H7 (cell line): Measurements from ENCODE around the gene MRPS6. TPM values are rescaled to one million over a fixed set of nuclear protein-coding genes. Genes with fewer than 3 reads are reported as not detected.

Source experiments
- DNase-seq: peaks from one replicate; pipeline ENCODE4 v3.0.0; 2012
- H3K27me3 ChIP-seq: 2 replicates; pipeline ENCODE4 v1.6.0; 2011; ENCODE audit warnings: mild to moderate bottlenecking, low read length; ENCODE audit not compliant: control insufficient read depth, insufficient read depth
- H3K36me3 ChIP-seq: replicated peaks from 2 replicates; pipeline ENCODE4 v1.5.1; 2011; ENCODE audit warnings: low read length; ENCODE audit not compliant: control insufficient read depth, insufficient read depth
- H3K4me3 ChIP-seq: 2 replicates; pipeline ENCODE4 v1.5.1; 2011; ENCODE audit warnings: low read depth, mild to moderate bottlenecking, control low read depth, low read length, moderate library complexity; ENCODE audit not compliant: insufficient read depth
- total RNA-seq: library from RNA; depleted of rRNA; stranded (reverse); fragments of >200 nt; shearing (Covaris generic); gene quantifications from 2 replicates; pipeline ENCODE4 v1.2.3, GENCODE V29; 2014

MRPS6 gene
- total RNA-seq, 1 experiment from 2014 or later: 37.2 TPM

- Histone ChIP-seq H3K4me3 (no peak overlapping the region), H3K27me3 (no peaks in the 10 kb centered on the region), H3K36me3 (peaks cover 7% of the 10 kb centered on the region)
- DNase-seq: no peak
These were observed 27.4 kb downstream of the MRPS6 start for GRCh38 chr21:34100790-34101189.

- H3K4me3 ChIP-seq: no peak overlapping the region
- H3K27me3 ChIP-seq: no peaks in the 10 kb centered on the region
- no peak for DNase-seq
- H3K36me3 ChIP-seq: no peaks in the 10 kb centered on the region
These were observed 32.7 kb downstream of the MRPS6 start for GRCh38 chr21:34105947-34106541.

DNA sequence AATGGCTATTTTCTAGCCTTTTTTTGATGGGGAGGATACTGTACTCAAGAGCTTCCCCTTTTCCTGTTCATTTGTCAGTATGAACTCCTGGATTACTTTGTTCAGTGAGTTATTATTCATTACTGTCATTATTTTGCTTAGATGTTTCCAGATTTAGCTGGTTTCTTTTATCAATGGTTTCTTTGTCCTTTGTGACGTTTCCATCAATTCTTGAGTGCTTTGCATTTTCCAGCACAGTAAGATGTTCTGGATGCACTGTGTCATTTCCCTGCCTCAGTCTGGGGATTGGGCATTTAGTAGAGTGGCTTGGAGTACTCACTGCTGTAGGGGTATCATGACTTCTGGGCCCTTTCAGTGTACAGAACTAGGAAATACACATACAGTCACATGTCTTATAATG, 34.2 kb downstream of the MRPS6 start:
- no peak overlapping the region for H3K4me3 ChIP-seq
- no peaks in the 10 kb centered on the region for H3K27me3 ChIP-seq
- no peak for DNase-seq
- no peaks in the 10 kb centered on the region for H3K36me3 ChIP-seq

- DNase-seq: no peak
- no peak overlapping the region for H3K4me3 ChIP-seq
- no peaks in the 10 kb centered on the region; the same call in 1 of the 2 replicates for H3K36me3 ChIP-seq
- H3K27me3 ChIP-seq: no peaks in the 10 kb centered on the region
These were observed 35.7 kb downstream of the MRPS6 start for GRCh38 chr21:34109075-34109474.

DNA sequence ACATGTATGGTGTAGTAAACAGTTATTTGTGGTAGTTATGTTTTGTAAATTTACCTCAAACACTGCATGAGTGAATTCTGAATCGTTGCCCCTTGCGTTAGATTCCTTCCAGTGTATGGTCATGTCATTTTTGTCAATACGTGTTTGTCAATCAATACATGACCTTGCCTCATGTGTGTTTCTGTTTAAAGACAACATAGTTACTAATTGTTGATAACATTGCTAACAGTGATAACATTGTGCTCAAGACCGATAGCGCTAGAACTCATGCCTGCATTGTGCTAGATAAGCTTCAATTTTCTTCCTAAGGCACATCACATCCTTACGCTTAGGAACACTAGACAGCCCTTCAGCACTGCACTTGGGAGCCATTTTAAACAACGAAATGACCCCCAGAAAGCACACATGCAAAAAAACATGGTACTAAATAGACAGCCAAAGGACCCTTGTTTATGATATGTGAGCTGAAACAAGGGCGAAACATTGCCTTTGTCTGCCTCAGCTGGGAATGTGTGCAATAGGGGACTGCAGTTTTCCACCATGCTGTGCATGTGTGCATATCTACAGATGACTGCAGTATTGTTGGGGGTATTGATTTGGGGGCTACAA, 37.3 kb downstream of the MRPS6 start:
- H3K4me3 ChIP-seq: no peak overlapping the region
- DNase-seq: no peak
- no peaks in the 10 kb centered on the region; the same call in 1 of the 2 replicates for H3K36me3 ChIP-seq
- no peaks in the 10 kb centered on the region for H3K27me3 ChIP-seq

GRCh38 chr21:34112316-34113033, 39.1 kb downstream of the MRPS6 start:
- no peaks in the 10 kb centered on the region; the same call in 1 of the 2 replicates for H3K36me3 ChIP-seq
- DNase-seq: no peak
- no peak overlapping the region for H3K4me3 ChIP-seq
- no peaks in the 10 kb centered on the region for H3K27me3 ChIP-seq

DNA sequence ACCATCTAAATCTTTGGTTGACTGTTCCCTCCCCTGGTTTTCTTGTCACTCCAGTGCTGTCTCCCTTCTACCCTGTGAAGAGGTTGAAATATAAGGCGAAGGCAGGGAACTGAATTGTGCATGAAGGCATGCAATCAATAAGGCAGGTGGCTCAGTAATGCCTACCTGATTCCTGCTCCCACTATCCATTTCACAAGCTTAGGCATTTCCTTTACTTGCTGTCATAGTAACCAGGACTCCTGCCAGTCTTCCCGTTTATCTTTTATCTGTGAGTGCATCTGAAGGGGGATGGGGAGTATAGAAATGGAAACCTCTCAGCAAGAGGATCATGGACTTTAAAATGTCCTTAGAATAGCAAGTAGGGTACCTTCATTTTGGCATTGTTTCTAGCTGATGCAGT, 40.5 kb downstream of the MRPS6 start:
- Histone ChIP-seq H3K27me3 (no peaks in the 10 kb centered on the region), H3K36me3 (no peaks in the 10 kb centered on the region; the same call in 1 of the 2 replicates), H3K4me3 (no peak overlapping the region)
- DNase-seq: no peak

DNA sequence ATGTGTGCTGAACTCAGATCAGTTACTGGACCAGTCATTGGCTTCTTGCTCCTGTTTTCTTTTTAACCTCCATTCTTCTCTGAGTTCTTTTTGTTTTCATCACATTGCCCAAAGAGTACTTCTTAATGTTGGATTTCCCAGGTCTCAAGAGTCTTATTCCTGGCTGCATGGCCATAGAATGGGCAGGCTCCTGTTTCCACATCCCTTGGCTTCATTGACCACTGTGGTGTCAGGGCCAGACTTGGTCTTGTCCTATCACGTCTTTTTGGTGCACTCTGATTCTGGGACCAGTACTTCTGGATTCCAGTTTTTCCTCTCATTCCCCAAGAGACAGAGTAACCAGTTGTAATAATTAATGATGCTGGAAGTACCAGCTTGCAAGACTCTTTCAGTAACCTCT, 41.8 kb downstream of the MRPS6 start:
- Histone ChIP-seq H3K36me3 (no peaks in the 10 kb centered on the region; the same call in 1 of the 2 replicates), H3K27me3 (no peaks in the 10 kb centered on the region), H3K4me3 (no peak overlapping the region)
- DNase-seq: no peak

DNA sequence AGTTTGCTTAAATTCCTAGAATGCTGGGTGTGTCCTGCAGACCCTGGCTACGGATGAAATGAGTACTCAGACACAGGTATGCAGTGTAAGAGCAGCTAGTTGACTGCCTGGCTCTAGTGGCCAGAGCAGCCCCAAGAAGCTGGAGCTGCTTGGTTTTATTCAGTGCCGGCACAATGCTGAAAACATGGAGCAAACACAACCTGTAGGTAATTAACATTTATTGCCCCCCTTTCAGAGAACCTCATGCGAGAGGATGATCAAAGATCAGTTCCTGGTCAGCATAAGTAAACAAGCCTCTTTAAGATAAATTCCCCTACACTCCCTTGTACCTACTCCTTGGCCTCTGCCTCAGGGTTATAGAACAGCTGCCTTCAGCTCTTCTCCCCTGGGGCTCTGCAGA, 43.2 kb downstream of the MRPS6 start:
- no peak for DNase-seq
- H3K36me3 ChIP-seq: no peaks in the 10 kb centered on the region; the same call in 1 of the 2 replicates

DNA sequence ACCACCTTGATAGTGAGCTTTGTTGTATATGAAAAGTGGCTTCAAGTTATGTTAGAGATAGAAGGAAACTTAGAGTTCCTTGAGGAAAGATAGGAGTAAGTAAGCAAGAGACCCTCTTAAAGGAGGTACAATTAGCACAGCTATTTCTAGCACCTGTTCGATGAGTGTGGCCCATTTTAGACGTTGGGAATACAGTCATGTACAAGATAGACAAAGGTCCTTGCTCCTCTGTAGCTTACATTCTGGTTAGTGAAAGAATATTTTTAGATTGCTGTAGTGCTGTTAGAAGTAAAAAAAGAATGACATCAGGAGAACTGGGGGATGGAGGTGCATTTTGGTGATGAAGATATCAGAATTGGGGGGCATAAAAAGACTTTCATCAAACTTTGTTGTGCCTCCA, 47.5 kb downstream of the MRPS6 start:
- H3K4me3 ChIP-seq: no peak overlapping the region
- no peaks in the 10 kb centered on the region for H3K27me3 ChIP-seq
- no peaks in the 10 kb centered on the region; the same call in 1 of the 2 replicates for H3K36me3 ChIP-seq
- DNase-seq: no peak

More for the DNA sequence above, 43.2 kb downstream of the MRPS6 start:
- Histone ChIP-seq H3K27me3 (no peaks in the 10 kb centered on the region), H3K4me3 (no peak overlapping the region)

- Histone ChIP-seq H3K36me3 (peaks cover 5% of the 10 kb centered on the region), H3K27me3 (no peaks in the 10 kb centered on the region), H3K4me3 (no peak overlapping the region)
- no peak for DNase-seq
These were observed 48.7 kb downstream of the MRPS6 start for GRCh38 chr21:34122047-34122446.

GRCh38 chr21:34123609-34124008, 50.2 kb downstream of the MRPS6 start:
- H3K4me3 ChIP-seq: no peak overlapping the region
- no peaks in the 10 kb centered on the region for H3K27me3 ChIP-seq
- peaks cover 5% of the 10 kb centered on the region for H3K36me3 ChIP-seq
- no peak for DNase-seq

DNA sequence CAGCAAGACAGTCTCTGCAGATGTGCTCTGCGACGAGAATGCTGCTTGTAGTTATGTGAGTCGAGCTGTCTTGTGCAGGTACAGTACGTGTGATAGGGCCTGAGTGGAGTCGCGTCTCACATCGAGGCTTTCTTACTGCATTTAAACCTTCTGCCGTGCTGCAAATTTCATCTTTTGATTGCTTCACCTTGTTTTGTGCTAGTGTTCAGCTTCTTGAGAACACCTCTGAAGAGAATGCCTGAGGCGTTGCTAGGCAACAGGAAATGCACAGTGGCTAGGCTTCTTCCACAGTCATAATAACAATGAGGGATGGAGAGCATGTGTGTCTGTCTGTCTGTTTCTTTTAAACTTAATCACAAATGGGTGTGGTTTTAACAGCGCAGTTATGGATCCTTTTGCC, 52.9 kb downstream of the MRPS6 start:
- peaks cover 5% of the 10 kb centered on the region for H3K36me3 ChIP-seq
- H3K4me3 ChIP-seq: no peak overlapping the region
- no peaks in the 10 kb centered on the region for H3K27me3 ChIP-seq
- DNase-seq: no peak

GRCh38 chr21:34126691-34127090, 53.3 kb downstream of the MRPS6 start:
- DNase-seq: no peak
- peaks cover 5% of the 10 kb centered on the region for H3K36me3 ChIP-seq
- no peak overlapping the region for H3K4me3 ChIP-seq
- H3K27me3 ChIP-seq: no peaks in the 10 kb centered on the region

DNA sequence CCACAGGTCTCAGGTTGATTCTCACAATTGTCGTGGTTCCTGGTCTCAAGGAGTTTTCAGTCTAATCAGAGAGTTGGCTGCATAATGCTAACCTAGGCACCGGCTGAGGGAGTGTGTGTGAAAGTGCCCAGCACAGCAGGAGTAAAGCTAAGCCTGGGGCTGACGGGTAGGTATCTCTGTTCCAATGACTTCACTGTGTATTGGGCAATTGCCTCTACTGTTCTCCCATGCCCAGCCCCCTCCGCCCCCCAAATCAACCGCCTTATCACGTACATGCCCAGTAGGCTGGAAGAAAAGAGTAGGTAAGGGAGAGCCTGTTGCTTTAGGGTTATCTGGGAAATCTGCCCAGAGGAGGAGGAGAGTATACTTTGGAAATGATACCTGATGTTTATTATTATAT, 54.7 kb downstream of the MRPS6 start:
- H3K4me3 ChIP-seq: no peak overlapping the region
- H3K36me3 ChIP-seq: peaks cover 5% of the 10 kb centered on the region
- no peak for DNase-seq
- no peaks in the 10 kb centered on the region for H3K27me3 ChIP-seq
